Neural cell (in vitro differentiated cells): ENCODE measurements around the gene STX8. TPM values are rescaled to one million over a fixed set of nuclear protein-coding genes. Genes with fewer than 3 reads are reported as not detected.

ENCODE experiments used
- H2AFZ ChIP-seq: fragments of 200-600, 300-800 bp; sonication (generic), shearing (Covaris generic); 2 replicates; pipeline ENCODE4 v1.6.0; 2014; ENCODE audit warnings: low read depth, mild to moderate bottlenecking, antibody characterized with exemption, low read length, moderate library complexity
- H3F3A ChIP-seq: fragments of 200-600 bp; shearing (Covaris generic); 2 replicates; pipeline ENCODE4 v1.6.1; 2016; ENCODE audit warnings: mild to moderate bottlenecking, moderate library complexity, mixed read lengths, antibody characterized with exemption, low read length; ENCODE audit not compliant: insufficient read depth, poor library complexity, severe bottlenecking
- H3K27ac ChIP-seq: fragments of 200-600, 300-800 bp; sonication (generic), shearing (Covaris generic); 2 replicates; pipeline ENCODE4 v1.5.1; 2014; ENCODE audit warnings: mild to moderate bottlenecking, low read length, moderate library complexity
- H3K27me3 ChIP-seq: fragments of 300-800, 200-600 bp; sonication (generic), shearing (Covaris generic); 2 replicates; pipeline ENCODE4 v1.6.0; 2014; ENCODE audit warnings: mild to moderate bottlenecking, low read depth, low read length, moderate library complexity; ENCODE audit not compliant: insufficient read depth
- H3K36me3 ChIP-seq: fragments of 300-800, 200-600 bp; sonication (generic), shearing (Covaris generic); 2 replicates; pipeline ENCODE4 v1.5.1; 2014; ENCODE audit warnings: mild to moderate bottlenecking, antibody characterized with exemption, low read length, moderate library complexity; ENCODE audit not compliant: insufficient read depth
- H3K4me2 ChIP-seq: fragments of 300-800, 200-600 bp; sonication (generic), shearing (Covaris generic); 2 replicates; pipeline ENCODE4 v1.6.0; 2014; ENCODE audit warnings: mild to moderate bottlenecking, low read length
- H3K4me3 ChIP-seq: fragments of 300-800, 200-600 bp; sonication (generic), shearing (Covaris generic); 2 replicates; pipeline ENCODE4 v1.5.1; 2014; ENCODE audit warnings: mild to moderate bottlenecking, low read length, moderate library complexity
- H3K79me2 ChIP-seq: fragments of 200-600 bp; shearing (Covaris generic); replicated peaks from 2 replicates; pipeline ENCODE4 v1.6.0; 2014; ENCODE audit warnings: mild to moderate bottlenecking, low read length, moderate library complexity; ENCODE audit not compliant: insufficient read depth
- H3K9ac ChIP-seq: fragments of 300-800, 200-600 bp; sonication (generic), shearing (Covaris generic); 2 replicates; pipeline ENCODE4 v1.6.1; 2016; ENCODE audit warnings: mild to moderate bottlenecking, low read length, mixed read lengths
- H3K9me2 ChIP-seq: fragments of 200-600 bp; shearing (Covaris generic); 2 replicates; pipeline ENCODE4 v1.6.1; 2016; ENCODE audit warnings: mild to moderate bottlenecking, low read length, mixed read lengths; ENCODE audit not compliant: insufficient read depth
- H3K9me3 ChIP-seq: fragments of 200-600, 300-800 bp; sonication (generic), shearing (Covaris generic); 2 replicates; pipeline ENCODE4 v1.6.1; 2016; ENCODE audit warnings: mild to moderate bottlenecking, mixed run types, low read length, moderate library complexity, mixed read lengths
- H4K20me1 ChIP-seq: fragments of 200-600 bp; shearing (Covaris generic); 2 replicates; pipeline ENCODE4 v1.6.1; 2016; ENCODE audit warnings: mild to moderate bottlenecking, mixed run types; ENCODE audit not compliant: insufficient read depth
- EP300 ChIP-seq: fragments of 450-650 bp; conservative IDR thresholded peaks from 2 replicates; pipeline ENCODE4 v1.6.1; 2014; ENCODE audit warnings: antibody characterized with exemption, mild to moderate bottlenecking, moderate library complexity; ENCODE audit not compliant: poor library complexity, severe bottlenecking
- EZH2 ChIP-seq: fragments of 200-600, 300-800 bp; shearing (Covaris generic), sonication (generic); IDR thresholded peaks from 2 replicates; pipeline ENCODE4 v1.6.1; 2014; ENCODE audit warnings: antibody characterized with exemption, low read length, borderline replicate concordance, mild to moderate bottlenecking; ENCODE audit not compliant: insufficient read depth, poor library complexity, severe bottlenecking
- MXI1 ChIP-seq: fragments of 450-650 bp; conservative IDR thresholded peaks from 2 replicates; pipeline ENCODE4 v1.6.1; 2014; ENCODE audit warnings: antibody characterized with exemption, mild to moderate bottlenecking; ENCODE audit not compliant: poor library complexity, severe bottlenecking
- POLR2AphosphoS5 ChIP-seq: IDR thresholded peaks from 2 replicates; pipeline ENCODE4 v1.6.1; 2012
- RAD21 ChIP-seq: fragments of 450-650 bp; conservative IDR thresholded peaks from 2 replicates; pipeline ENCODE4 v1.6.1; 2014; ENCODE audit warnings: antibody characterized with exemption, mild to moderate bottlenecking, moderate library complexity
- SMC3 ChIP-seq: fragments of 450-650 bp; conservative IDR thresholded peaks from 2 replicates; pipeline ENCODE4 v1.6.1; 2014; ENCODE audit warnings: antibody characterized with exemption, mild to moderate bottlenecking, moderate library complexity; ENCODE audit not compliant: poor library complexity
- TAF1 ChIP-seq: IDR thresholded peaks from 2 replicates; pipeline ENCODE4 v1.6.1; 2012; ENCODE audit warnings: low read depth
- polyA plus RNA-seq: library from polyadenylated mRNA; depleted of rRNA; stranded (reverse); fragments of >200 nt; gene quantifications from 2 replicates; pipeline ENCODE4 v1.2.3, GENCODE V29; 2014
- TF ChIP-seq, protein P1 (sequence below): IDR thresholded peaks from 2 replicates; pipeline ENCODE4 v1.6.1; 2012; ENCODE audit warnings: borderline replicate concordance

STX8 gene
- polyA plus RNA-seq, 1 donor from 2014 or later, result 100 TPM

DNA sequence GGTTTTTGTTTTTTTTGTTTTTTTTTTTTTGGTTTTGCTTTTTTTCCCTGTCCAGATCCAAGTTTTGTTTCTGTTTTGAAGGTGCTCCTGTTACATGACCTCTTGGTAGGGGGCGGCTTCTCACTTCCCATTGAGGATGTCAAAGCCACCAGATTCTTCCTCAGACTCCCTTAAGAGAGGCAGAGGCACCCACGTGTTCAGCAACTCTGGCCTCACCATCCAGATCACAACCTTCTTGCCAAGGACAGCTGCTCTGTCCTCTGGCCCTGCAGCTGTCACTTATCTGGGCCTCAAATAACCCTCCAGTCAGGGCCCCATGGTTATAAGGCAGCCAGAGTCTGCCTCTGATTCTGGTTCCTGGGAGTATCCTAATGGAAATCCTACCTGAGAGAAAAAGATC lies 208.5 kb downstream of the STX8 start:
- H4K20me1 ChIP-seq, result no peaks in the 10 kb centered on the region
- no peak overlapping the region for H3K4me3 ChIP-seq
- H3K36me3 ChIP-seq, result no peaks in the 10 kb centered on the region
- H3K9ac ChIP-seq, result no peak overlapping the region
- H3K27ac ChIP-seq, result no peak overlapping the region
- H3F3A ChIP-seq, result no peaks in the 10 kb centered on the region
- H2AFZ ChIP-seq, result no peak overlapping the region
- no peak for TF ChIP-seq POLR2AphosphoS5
- no peak for TF ChIP-seq EP300
- TF ChIP-seq RAD21, result no peak
- H3K9me3 ChIP-seq, result no peaks in the 10 kb centered on the region
- no peaks in the 10 kb centered on the region for H3K27me3 ChIP-seq
- H3K4me2 ChIP-seq, result no peak overlapping the region
- H3K79me2 ChIP-seq, result no peaks in the 10 kb centered on the region
- H3K9me2 ChIP-seq, result no peaks in the 10 kb centered on the region

DNA sequence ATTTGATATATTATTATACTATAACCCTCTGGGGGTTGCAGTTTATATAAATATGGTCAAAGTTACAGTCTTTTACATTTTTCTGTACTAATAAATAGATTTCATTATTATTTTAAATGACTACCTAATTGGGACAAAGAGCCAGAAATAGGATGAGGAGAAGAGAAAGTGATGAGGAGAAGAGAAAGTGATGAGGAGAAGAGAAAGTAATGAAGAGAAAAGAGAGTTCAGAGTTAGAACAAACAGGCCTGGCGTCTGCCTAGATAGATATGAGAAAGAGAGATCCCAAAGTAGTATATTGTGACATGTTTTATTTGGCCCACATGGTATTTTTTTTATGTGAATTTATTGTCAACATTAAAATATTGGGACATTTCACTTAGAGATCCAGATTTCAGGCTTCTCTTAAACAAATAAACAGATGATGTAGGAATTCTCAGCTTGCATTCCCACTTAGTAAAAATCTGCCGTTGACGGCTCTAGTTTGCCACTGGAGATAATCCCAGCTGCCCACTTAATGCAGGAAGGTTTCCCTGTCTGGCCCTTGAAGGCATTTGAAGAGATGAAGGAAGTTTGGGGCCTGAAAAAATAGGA lies 210.7 kb downstream of the STX8 start:
- no peaks in the 10 kb centered on the region for H3F3A ChIP-seq
- no peaks in the 10 kb centered on the region for H3K36me3 ChIP-seq
- no peak overlapping the region for H2AFZ ChIP-seq
- H3K79me2 ChIP-seq, result no peaks in the 10 kb centered on the region
- H3K9me2 ChIP-seq, result no peaks in the 10 kb centered on the region
- H3K4me2 ChIP-seq, result no peak overlapping the region
- H3K4me3 ChIP-seq, result no peak overlapping the region
- TF ChIP-seq POLR2AphosphoS5 (no peak), RAD21 (no peak), TAF1 (no peak), MXI1 (no peak), SMC3 (no peak), EZH2 (no peak)
- TF ChIP-seq, protein P1, sequence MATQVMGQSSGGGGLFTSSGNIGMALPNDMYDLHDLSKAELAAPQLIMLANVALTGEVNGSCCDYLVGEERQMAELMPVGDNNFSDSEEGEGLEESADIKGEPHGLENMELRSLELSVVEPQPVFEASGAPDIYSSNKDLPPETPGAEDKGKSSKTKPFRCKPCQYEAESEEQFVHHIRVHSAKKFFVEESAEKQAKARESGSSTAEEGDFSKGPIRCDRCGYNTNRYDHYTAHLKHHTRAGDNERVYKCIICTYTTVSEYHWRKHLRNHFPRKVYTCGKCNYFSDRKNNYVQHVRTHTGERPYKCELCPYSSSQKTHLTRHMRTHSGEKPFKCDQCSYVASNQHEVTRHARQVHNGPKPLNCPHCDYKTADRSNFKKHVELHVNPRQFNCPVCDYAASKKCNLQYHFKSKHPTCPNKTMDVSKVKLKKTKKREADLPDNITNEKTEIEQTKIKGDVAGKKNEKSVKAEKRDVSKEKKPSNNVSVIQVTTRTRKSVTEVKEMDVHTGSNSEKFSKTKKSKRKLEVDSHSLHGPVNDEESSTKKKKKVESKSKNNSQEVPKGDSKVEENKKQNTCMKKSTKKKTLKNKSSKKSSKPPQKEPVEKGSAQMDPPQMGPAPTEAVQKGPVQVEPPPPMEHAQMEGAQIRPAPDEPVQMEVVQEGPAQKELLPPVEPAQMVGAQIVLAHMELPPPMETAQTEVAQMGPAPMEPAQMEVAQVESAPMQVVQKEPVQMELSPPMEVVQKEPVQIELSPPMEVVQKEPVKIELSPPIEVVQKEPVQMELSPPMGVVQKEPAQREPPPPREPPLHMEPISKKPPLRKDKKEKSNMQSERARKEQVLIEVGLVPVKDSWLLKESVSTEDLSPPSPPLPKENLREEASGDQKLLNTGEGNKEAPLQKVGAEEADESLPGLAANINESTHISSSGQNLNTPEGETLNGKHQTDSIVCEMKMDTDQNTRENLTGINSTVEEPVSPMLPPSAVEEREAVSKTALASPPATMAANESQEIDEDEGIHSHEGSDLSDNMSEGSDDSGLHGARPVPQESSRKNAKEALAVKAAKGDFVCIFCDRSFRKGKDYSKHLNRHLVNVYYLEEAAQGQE, result no peak
- no peak overlapping the region for H3K9ac ChIP-seq
- no peaks in the 10 kb centered on the region for H4K20me1 ChIP-seq
- no peak overlapping the region for H3K27ac ChIP-seq
- no peaks in the 10 kb centered on the region for H3K9me3 ChIP-seq
- no peaks in the 10 kb centered on the region for H3K27me3 ChIP-seq

DNA sequence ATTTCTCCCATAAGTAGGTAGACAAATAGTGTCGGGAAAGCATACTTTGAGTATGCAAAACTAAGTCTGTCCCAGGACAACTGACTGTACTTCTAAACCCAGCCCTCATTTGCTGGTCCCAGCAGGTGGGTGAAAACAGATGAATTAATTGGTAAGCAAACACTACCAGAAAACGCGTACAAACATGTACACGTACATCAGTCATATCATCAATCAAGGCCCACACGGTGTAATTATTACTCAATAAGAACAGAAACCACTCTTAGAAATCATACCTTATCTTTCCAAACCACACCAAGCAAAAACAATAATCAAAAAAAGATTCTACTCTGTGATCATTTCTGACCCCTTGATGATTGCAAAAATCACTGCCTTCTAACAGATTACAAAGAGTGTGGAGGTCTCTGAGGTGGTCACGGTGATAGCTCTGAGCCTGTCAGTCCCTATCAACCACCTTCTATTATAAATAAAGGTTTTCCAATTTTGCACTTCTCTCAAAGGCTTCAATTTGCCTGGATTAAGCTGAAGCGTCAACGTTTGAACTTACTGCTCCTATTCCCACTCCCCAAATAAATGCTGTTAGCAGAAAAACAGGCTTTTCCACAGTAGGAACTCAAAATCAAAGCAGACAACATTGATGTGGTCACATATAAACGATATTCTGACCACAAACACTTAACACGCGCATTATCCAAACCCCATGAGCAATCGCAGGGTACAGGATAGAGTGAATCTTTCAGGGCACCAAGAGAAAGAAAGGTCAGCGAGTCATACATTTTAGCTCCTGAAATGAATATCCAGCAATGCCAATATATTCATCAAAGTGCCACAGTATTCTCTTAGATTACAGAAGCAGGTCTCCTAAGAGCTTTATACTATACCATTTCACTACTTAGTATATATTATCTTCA lies 211.9 kb downstream of the STX8 start:
- Histone ChIP-seq H3K9me2 (no peaks in the 10 kb centered on the region), H3K79me2 (no peaks in the 10 kb centered on the region), H3K4me2 (no peak overlapping the region), H4K20me1 (no peaks in the 10 kb centered on the region), H3K36me3 (no peaks in the 10 kb centered on the region), H2AFZ (no peak overlapping the region), H3F3A (no peaks in the 10 kb centered on the region), H3K4me3 (no peak overlapping the region), H3K27me3 (no peaks in the 10 kb centered on the region), H3K9ac (no peak overlapping the region), H3K9me3 (no peaks in the 10 kb centered on the region), H3K27ac (no peak overlapping the region)
- TF ChIP-seq TAF1 (no peak), RAD21 (no peak), EZH2 (no peak), POLR2AphosphoS5 (no peak), EP300 (no peak), SMC3 (no peak)
